ENCODE results near the gene SSC5D.

DNA sequence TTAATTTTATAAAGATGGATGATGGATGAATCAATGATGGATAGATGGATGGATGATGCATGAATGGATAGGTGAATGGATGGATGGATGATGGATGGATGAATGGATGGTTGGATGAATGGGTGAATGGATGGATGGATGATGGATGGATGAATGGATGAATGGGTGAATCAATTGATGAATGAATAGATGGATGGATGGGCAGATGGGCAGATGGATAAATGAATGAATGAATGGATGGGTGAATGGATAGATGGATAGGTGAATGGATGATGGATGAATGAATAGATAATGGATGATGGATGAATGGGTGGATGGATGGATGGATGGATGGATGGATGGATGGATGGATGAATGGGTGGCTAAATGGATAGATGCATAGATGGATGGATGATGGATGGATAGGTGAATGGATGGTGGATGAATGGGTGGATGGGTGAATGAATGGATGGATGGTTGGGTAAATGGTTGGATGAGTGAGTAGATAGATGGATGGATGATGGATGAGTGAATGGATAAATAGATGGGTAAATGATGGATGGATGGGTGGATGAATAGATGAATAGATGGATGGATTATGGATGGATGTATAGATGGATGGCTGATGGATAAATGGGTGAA lies 79.6 kb downstream of the SSC5D start:
- TF ChIP-seq, protein P1, sequence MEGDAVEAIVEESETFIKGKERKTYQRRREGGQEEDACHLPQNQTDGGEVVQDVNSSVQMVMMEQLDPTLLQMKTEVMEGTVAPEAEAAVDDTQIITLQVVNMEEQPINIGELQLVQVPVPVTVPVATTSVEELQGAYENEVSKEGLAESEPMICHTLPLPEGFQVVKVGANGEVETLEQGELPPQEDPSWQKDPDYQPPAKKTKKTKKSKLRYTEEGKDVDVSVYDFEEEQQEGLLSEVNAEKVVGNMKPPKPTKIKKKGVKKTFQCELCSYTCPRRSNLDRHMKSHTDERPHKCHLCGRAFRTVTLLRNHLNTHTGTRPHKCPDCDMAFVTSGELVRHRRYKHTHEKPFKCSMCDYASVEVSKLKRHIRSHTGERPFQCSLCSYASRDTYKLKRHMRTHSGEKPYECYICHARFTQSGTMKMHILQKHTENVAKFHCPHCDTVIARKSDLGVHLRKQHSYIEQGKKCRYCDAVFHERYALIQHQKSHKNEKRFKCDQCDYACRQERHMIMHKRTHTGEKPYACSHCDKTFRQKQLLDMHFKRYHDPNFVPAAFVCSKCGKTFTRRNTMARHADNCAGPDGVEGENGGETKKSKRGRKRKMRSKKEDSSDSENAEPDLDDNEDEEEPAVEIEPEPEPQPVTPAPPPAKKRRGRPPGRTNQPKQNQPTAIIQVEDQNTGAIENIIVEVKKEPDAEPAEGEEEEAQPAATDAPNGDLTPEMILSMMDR (conservative IDR thresholded peaks at IDR 0.05 in 1 of 2, IDR thresholded peaks at IDR 0.05 in 1 of 2; ENCODE audit: low read depth in 1 of 2, low read length in 2 of 2) = no peak
- no peak for TF ChIP-seq EZH2 (IDR thresholded peaks at IDR 0.05; ENCODE audit: low read length, missing control alignments)

Data from fibroblast of lung (primary cell).